ENCODE data around the gene TBC1D5.

DNA sequence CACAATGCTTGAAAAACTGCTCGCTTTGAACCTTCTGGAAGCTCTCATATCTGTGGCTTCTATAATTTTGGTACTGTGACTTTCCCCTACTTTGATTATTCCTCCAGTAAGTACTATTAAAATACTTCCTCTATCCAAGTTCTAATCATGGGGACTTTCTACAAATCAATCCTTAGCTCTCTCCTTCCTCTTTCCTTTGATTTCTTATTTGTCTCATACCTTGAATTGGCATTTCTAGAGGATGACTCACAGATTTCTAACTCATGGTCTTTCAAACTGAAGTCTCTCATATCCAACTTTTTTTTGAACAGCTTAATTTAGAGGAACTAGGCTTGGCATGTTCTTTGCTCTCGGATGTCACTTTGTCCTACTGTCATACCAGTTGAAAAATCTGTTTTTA is 241.8 kb downstream of the TBC1D5 start:
- TF ChIP-seq, protein P1, sequence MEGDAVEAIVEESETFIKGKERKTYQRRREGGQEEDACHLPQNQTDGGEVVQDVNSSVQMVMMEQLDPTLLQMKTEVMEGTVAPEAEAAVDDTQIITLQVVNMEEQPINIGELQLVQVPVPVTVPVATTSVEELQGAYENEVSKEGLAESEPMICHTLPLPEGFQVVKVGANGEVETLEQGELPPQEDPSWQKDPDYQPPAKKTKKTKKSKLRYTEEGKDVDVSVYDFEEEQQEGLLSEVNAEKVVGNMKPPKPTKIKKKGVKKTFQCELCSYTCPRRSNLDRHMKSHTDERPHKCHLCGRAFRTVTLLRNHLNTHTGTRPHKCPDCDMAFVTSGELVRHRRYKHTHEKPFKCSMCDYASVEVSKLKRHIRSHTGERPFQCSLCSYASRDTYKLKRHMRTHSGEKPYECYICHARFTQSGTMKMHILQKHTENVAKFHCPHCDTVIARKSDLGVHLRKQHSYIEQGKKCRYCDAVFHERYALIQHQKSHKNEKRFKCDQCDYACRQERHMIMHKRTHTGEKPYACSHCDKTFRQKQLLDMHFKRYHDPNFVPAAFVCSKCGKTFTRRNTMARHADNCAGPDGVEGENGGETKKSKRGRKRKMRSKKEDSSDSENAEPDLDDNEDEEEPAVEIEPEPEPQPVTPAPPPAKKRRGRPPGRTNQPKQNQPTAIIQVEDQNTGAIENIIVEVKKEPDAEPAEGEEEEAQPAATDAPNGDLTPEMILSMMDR (IDR thresholded peaks at IDR 0.05): no peak
- TF ChIP-seq POLR2AphosphoS5 (IDR thresholded peaks at IDR 0.05) (no peak), POLR2A (IDR thresholded peaks at IDR 0.05) (no peak)

All from breast epithelium (tissue), 3 donors.